ENCODE data around the gene KATNAL1.

DNA sequence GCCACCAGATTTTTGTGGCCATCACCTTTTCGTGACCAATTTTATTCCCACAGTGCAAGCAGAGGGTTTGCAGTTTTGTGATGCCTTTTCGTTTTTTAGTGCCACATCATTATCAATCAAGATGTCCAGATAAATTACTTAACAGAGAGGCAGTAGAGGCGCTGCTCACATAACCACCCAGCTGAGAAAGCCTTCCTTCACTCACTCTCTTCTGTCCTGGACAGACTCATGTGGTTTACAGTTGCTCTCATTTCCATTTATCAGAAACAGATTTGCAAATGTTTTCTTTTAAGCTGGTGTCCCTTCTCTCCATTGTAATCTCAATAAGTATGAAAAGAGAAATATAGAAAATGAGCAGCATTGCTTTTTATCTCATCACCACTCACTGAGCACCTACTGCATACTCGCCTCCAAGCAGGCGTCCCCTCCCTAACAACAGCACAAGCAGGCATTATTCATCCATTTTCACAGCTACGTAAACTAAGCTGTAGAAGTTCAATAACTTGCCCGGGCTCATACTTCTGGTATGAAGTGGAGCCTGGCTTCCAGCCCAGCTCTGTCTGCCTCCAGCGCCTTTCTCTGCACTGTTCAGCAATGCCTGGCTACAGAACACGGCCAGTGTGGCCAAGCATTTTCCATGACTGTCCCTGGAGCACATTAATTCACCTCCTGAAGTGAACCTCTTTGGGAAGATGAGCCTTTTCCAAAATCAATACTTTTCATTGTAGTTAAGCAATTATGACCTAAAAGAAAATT lies 34.6 kb upstream of the KATNAL1 start:
- TF ChIP-seq SP1 (IDR thresholded peaks at IDR 0.05): no peak
- no peak for TF ChIP-seq FOXA1 (IDR thresholded peaks at IDR 0.05)
- TF ChIP-seq HDGF (IDR thresholded peaks at IDR 0.05; ENCODE audit: borderline replicate concordance): no peak
- TF ChIP-seq BHLHE40 (IDR thresholded peaks at IDR 0.05; ENCODE audit: borderline replicate concordance): no peak
- no peak for TF ChIP-seq FOXM1 (IDR thresholded peaks at IDR 0.05; ENCODE audit: borderline replicate concordance)
- no peak for TF ChIP-seq PKNOX1 (IDR thresholded peaks at IDR 0.05)
- no peak for TF ChIP-seq TARDBP (IDR thresholded peaks at IDR 0.05)
- no peak for TF ChIP-seq LEF1 (IDR thresholded peaks at IDR 0.05; ENCODE audit: borderline replicate concordance)
- no peak for TF ChIP-seq FOXK2 (IDR thresholded peaks at IDR 0.05)
- TF ChIP-seq ZNF384 (IDR thresholded peaks at IDR 0.05): no peak
- no peak for TF ChIP-seq SUZ12 (IDR thresholded peaks at IDR 0.05)

All from HEK293T (cell line).